ENCODE data around the gene OLA1.
A peak's percentile ranks its signal among the peaks of the same experiment; 100 is the strongest.

The OLA1 gene

DNA sequence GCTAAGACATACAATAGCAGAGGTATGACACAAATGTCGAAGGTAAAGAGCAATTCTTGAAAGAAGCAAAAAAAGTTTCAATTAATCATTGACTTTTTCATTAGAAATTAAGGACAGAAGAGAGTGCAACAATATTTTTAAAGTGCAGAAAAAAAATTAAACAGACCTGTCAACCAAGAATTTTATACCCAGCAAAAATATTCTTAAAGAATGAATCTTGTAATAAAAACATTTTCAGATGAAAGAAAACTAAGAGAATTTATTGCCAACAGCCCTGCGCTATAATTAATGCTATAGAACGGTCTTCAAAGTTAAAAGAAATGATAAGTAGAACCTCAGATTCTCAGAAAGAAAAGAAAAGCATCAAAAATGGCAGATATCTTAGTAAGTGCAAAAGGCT lies 79.0 kb downstream of the OLA1 start:
- peaks cover 3% of the 10 kb centered on the region for H3K9me3 ChIP-seq (ENCODE audit: severe bottlenecking)
- TF ChIP-seq, protein P1, sequence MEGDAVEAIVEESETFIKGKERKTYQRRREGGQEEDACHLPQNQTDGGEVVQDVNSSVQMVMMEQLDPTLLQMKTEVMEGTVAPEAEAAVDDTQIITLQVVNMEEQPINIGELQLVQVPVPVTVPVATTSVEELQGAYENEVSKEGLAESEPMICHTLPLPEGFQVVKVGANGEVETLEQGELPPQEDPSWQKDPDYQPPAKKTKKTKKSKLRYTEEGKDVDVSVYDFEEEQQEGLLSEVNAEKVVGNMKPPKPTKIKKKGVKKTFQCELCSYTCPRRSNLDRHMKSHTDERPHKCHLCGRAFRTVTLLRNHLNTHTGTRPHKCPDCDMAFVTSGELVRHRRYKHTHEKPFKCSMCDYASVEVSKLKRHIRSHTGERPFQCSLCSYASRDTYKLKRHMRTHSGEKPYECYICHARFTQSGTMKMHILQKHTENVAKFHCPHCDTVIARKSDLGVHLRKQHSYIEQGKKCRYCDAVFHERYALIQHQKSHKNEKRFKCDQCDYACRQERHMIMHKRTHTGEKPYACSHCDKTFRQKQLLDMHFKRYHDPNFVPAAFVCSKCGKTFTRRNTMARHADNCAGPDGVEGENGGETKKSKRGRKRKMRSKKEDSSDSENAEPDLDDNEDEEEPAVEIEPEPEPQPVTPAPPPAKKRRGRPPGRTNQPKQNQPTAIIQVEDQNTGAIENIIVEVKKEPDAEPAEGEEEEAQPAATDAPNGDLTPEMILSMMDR (IDR thresholded peaks at IDR 0.05; ENCODE audit: low read depth, low read length) = no peak
- H3K27me3 ChIP-seq (ENCODE audit: insufficient read depth, low read depth, severe bottlenecking) = no peaks in the 10 kb centered on the region
- H3K27ac ChIP-seq = no peak overlapping the region
- H3K36me3 ChIP-seq = peaks cover 5% of the 10 kb centered on the region
- H3K4me3 ChIP-seq (ENCODE audit: low read depth, low read length) = no peak overlapping the region
- DNase-seq = no peak

DNA sequence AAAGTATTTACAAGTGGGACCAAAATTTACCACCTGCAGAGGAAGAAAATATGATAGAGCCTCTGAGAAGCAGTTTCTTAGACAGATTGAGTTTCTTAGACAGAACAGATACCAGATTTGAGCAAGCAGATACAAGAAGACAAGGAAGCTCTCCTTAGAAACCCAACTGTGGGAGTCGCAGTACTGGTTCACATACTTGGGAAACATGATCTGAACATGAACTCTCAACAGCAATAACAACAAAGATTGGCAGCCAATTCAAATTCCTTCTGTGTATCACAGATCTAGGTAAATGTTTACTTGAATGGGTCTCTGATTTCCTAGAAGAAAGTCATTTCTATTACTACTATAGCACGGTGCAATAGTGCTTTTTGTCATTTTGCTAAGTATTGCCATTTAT lies 82.1 kb downstream of the OLA1 start:
- DNase-seq = no peak
- H3K9me3 ChIP-seq (ENCODE audit: severe bottlenecking) = peaks cover 3% of the 10 kb centered on the region
- no peaks in the 10 kb centered on the region for H3K27me3 ChIP-seq (ENCODE audit: insufficient read depth, low read depth, severe bottlenecking)
- no peak overlapping the region for H3K4me3 ChIP-seq (ENCODE audit: low read depth, low read length)
- H3K36me3 ChIP-seq = no peaks in the 10 kb centered on the region; the same call in 1 of the 2 replicates
- no peak overlapping the region for H3K27ac ChIP-seq
- TF ChIP-seq, protein P1 (IDR thresholded peaks at IDR 0.05; ENCODE audit: low read depth, low read length) = no peak

DNA sequence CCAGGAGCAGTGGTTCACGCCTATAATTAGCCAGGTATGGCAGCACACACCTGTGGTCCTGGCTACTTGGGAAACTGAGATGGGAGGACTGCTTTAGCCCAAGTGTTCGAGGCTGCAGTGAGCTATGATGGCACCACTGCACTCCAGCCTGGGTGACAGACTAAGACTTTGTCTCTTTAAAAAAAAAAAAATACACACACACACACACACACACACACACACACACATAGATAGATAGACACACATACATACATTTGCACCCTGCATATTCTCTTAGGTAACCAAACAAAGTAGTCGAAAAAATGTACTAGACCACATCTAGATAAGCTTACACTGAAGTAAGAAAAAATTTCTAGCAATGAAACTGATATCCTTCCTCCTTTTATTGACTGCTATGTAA lies 86.8 kb downstream of the OLA1 start:
- TF ChIP-seq, protein P1 (IDR thresholded peaks at IDR 0.05; ENCODE audit: low read depth, low read length) = no peak
- Histone ChIP-seq H3K27ac (no peak overlapping the region), H3K36me3 (no peaks in the 10 kb centered on the region), H3K9me3 (ENCODE audit: severe bottlenecking) (no peaks in the 10 kb centered on the region), H3K4me3 (ENCODE audit: low read depth, low read length) (no peak overlapping the region), H3K27me3 (ENCODE audit: insufficient read depth, low read depth, severe bottlenecking) (no peaks in the 10 kb centered on the region)
- DNase-seq = no peak

DNA sequence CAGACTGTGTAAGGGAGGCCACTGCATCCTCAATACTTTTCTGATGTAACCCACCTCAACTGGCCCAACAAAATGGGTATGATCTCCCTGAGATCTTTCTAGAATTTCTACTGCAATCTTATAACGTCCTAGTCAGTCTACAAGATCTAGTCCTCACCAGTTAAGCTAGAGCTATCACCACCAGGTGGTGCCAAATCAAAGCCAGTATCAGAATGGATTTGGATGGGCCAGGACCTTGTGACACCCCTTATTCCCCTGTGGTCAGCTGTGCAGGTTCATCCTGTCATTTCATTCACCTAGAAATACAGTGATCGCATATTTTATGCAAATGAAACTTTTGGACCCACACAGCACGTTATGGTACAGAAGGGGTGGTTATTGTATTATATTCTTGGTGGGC lies 90.3 kb downstream of the OLA1 start:
- Histone ChIP-seq H3K36me3 (no peaks in the 10 kb centered on the region; the same call in 1 of the 2 replicates), H3K4me3 (ENCODE audit: low read depth, low read length) (no peak overlapping the region), H3K9me3 (ENCODE audit: severe bottlenecking) (no peaks in the 10 kb centered on the region), H3K27ac (no peak overlapping the region), H3K27me3 (ENCODE audit: insufficient read depth, low read depth, severe bottlenecking) (no peaks in the 10 kb centered on the region)
- peak; percentile 73 for DNase-seq
- TF ChIP-seq, protein P1 (IDR thresholded peaks at IDR 0.05; ENCODE audit: low read depth, low read length) = peak; percentile 70

DNA sequence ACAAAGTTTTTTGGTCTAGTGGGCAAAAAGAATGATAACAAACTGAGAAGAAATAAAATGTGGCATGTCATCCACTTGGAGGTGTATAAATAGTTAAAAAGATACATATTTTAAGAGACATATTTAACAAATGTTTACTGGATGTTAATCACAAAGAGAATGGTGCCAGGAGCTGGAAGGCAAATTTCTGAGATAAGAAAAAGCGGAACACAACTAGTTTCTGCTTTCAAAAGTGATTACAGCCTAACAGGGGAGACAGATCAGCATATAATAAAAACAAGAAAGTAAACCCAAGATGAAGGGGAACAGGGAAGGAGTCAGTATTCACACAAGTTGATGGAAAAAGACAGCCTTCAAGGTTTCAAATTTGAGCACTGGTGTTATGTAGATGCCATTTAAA lies 91.3 kb downstream of the OLA1 start:
- no peaks in the 10 kb centered on the region for H3K27me3 ChIP-seq (ENCODE audit: insufficient read depth, low read depth, severe bottlenecking)
- H3K27ac ChIP-seq = no peak overlapping the region
- no peak overlapping the region for H3K4me3 ChIP-seq (ENCODE audit: low read depth, low read length)
- no peaks in the 10 kb centered on the region; the same call in 1 of the 2 replicates for H3K36me3 ChIP-seq
- TF ChIP-seq, protein P1 (IDR thresholded peaks at IDR 0.05; ENCODE audit: low read depth, low read length) = no peak
- no peak for DNase-seq
- no peaks in the 10 kb centered on the region for H3K9me3 ChIP-seq (ENCODE audit: severe bottlenecking)

Data from WERI-Rb-1 (cell line).